HepG2 (cell line): ENCODE measurements around the gene RASD1. TPM values are rescaled to one million over a fixed set of nuclear protein-coding genes. Genes with fewer than 3 reads are reported as not detected.

Experiments used
- ARID2 ChIP-seq: sonication (generic); formaldehyde crosslinking; IDR thresholded peaks from 2 replicates; pipeline ENCODE4 v1.8.1; 2022; ENCODE audit warnings: mild to moderate bottlenecking, missing genetic modification reagents, borderline replicate concordance
- HNRNPK ChIP-seq: fragments of 200-400 bp; formaldehyde crosslinking; IDR thresholded peaks from 2 replicates; pipeline ENCODE4 v1.6.1; 2018; ENCODE audit warnings: low read length, low read depth, moderate library complexity, mild to moderate bottlenecking; ENCODE audit not compliant: poor library complexity, severe bottlenecking
- ISX ChIP-seq: sonication (generic); formaldehyde crosslinking; conservative IDR thresholded peaks from 2 replicates; pipeline ENCODE4 v1.5.0; 2020; ENCODE audit warnings: missing genetic modification reagents
- NFKBIZ ChIP-seq: IDR thresholded peaks from 2 replicates; pipeline ENCODE4 v1.6.1; 2018; ENCODE audit warnings: missing genetic modification reagents, missing compliant biosample characterization
- RFX5 ChIP-seq: IDR thresholded peaks from 2 replicates; pipeline ENCODE4 v1.6.1; 2011; ENCODE audit warnings: low read depth, low read length, improper control_type of control experiment
- RORA ChIP-seq: sonication (generic); formaldehyde crosslinking; IDR thresholded peaks from 2 replicates; pipeline ENCODE4 v1.5.0; 2020; ENCODE audit warnings: mild to moderate bottlenecking, missing genetic modification reagents, moderate library complexity
- TOE1 ChIP-seq: sonication (generic); formaldehyde crosslinking; IDR thresholded peaks from 2 replicates; pipeline ENCODE4 v1.4.0; 2020; ENCODE audit warnings: mild to moderate bottlenecking, missing genetic modification reagents
- ZKSCAN8 ChIP-seq: IDR thresholded peaks from 2 replicates; pipeline ENCODE4 v1.6.1; 2016; ENCODE audit warnings: borderline replicate concordance, missing genetic modification reagents, missing compliant biosample characterization
- polyA plus RNA-seq, 8 experiments: library from polyadenylated mRNA; depleted of rRNA in 3 of 8; stranded (reverse) in 7 of 8; unstranded in 1 of 8; fragments of >200 nt; fragmentation: Illumina TruSeq in 4 of 8; extraction: Trizol in 4 of 8; gene quantifications; 2 replicates each; pipeline versions ENCODE4 v1.2.1 to v1.2.3, GENCODE V29; 2011 to 2016; ENCODE audit warnings: low read depth in 4 of 8, missing spikeins in 1 of 8, mixed read lengths in 1 of 8; ENCODE audit not compliant: insufficient read depth in 1 of 8
- total RNA-seq, 5 experiments: library from RNA; depleted of rRNA; stranded (reverse); fragments of >200 nt; fragmentation: Illumina TruSeq; extraction: Trizol; gene quantifications; 2 replicates each; pipeline ENCODE4 v1.2.3, GENCODE V29; 2016; ENCODE audit warnings: low read depth in 1 of 5
- TF ChIP-seq, protein P1 (sequence below): sonication (generic); formaldehyde crosslinking; IDR thresholded peaks from 2 replicates; pipeline ENCODE4 v1.4.0; 2020; ENCODE audit warnings: low read depth, missing genetic modification reagents
- TF ChIP-seq, protein P2 (sequence below): sonication (generic); formaldehyde crosslinking; IDR thresholded peaks from 2 replicates; pipeline ENCODE4 v1.5.1; 2020; ENCODE audit warnings: mild to moderate bottlenecking, missing genetic modification reagents, moderate library complexity
- TF ChIP-seq, protein P3 (sequence below): sonication (generic); formaldehyde crosslinking; IDR thresholded peaks from 2 replicates; pipeline ENCODE4 v1.8.1; 2023; ENCODE audit warnings: mild to moderate bottlenecking, missing genetic modification reagents
- TF ChIP-seq, protein P4 (sequence below): sonication (generic); formaldehyde crosslinking; IDR thresholded peaks from 2 replicates; pipeline ENCODE4 v1.4.0; 2020; ENCODE audit warnings: mild to moderate bottlenecking, missing genetic modification reagents, borderline replicate concordance

The RASD1 gene
- total and polyA plus RNA-seq, 2 of the 13 experiments (the other 11 are each of a cell fraction or from before 2014, with no cell fraction given): 1.6 to 4.2 TPM

DNA sequence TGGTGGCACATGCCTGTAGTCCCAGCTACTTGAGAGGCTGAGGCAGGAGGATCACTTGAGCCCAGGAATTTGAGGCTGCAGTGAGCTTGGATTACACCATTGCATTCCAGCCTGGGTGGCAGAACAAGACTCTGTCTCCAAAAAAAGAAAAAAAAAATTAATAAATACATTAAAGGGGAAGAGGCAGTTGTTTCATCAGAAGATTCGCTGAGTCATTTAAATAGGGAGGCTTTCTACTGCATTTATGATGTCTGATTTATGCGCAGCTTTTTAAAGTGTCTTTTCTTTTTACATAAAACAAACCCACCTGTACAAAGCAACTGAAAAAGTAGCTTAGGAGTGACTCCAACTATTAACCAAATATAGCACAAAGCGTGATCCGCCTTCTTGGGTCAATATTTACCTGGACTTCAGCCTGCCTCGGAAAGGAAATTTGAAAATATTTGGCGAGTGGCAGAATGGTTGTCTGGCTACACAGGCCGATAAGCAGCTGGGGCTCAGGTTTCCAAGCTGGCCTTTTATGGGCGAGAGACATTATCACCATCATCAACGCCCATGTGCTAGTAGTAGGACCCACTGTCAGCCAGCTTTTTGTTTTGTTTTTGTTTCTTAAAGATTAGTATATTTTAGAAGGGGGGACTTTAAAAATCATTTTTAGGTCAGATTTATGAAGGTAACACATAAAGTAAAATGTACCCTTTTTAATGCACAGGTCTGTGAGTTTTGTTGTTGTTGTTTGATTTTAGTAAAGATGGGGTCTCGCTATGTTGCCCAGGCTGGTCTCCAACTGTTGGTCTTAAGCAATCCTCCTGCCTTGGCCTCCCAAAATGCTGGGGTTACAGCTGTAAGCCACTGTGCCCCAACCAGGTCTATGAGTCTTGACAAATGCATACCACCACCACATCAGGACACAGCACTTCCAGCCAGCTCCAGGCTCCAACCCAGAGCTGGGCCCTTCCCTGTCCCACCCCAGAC lies 42.5 kb upstream of the RASD1 start (continued):
- TF ChIP-seq, protein P1, sequence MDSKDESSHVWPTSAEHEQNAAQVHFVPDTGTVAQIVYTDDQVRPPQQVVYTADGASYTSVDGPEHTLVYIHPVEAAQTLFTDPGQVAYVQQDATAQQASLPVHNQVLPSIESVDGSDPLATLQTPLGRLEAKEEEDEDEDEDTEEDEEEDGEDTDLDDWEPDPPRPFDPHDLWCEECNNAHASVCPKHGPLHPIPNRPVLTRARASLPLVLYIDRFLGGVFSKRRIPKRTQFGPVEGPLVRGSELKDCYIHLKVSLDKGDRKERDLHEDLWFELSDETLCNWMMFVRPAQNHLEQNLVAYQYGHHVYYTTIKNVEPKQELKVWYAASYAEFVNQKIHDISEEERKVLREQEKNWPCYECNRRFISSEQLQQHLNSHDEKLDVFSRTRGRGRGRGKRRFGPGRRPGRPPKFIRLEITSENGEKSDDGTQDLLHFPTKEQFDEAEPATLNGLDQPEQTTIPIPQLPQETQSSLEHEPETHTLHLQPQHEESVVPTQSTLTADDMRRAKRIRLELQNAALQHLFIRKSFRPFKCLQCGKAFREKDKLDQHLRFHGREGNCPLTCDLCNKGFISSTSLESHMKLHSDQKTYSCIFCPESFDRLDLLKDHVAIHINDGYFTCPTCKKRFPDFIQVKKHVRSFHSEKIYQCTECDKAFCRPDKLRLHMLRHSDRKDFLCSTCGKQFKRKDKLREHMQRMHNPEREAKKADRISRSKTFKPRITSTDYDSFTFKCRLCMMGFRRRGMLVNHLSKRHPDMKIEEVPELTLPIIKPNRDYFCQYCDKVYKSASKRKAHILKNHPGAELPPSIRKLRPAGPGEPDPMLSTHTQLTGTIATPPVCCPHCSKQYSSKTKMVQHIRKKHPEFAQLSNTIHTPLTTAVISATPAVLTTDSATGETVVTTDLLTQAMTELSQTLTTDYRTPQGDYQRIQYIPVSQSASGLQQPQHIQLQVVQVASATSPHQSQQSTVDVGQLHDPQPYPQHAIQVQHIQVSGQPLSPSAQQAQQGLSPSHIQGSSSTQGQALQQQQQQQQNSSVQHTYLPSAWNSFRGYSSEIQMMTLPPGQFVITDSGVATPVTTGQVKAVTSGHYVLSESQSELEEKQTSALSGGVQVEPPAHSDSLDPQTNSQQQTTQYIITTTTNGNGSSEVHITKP (CRISPR knock-in tag): peak; percentile 88
- TF ChIP-seq RORA (CRISPR knock-in tag) (no peak), TOE1 (CRISPR knock-in tag) (peak; percentile 38; the same call in 1 of the 2 replicates), RFX5 (no peak), HNRNPK (no peak), ARID2 (CRISPR knock-in tag) (peak; percentile 85; the same call in 1 of the 2 replicates), ZKSCAN8 (CRISPR knock-in tag) (peak; percentile 67; the same call in 1 of the 2 replicates), NFKBIZ (CRISPR knock-in tag) (peak; percentile 63; the same call in 1 of the 2 replicates), ISX (no peak)
- TF ChIP-seq, protein P2, sequence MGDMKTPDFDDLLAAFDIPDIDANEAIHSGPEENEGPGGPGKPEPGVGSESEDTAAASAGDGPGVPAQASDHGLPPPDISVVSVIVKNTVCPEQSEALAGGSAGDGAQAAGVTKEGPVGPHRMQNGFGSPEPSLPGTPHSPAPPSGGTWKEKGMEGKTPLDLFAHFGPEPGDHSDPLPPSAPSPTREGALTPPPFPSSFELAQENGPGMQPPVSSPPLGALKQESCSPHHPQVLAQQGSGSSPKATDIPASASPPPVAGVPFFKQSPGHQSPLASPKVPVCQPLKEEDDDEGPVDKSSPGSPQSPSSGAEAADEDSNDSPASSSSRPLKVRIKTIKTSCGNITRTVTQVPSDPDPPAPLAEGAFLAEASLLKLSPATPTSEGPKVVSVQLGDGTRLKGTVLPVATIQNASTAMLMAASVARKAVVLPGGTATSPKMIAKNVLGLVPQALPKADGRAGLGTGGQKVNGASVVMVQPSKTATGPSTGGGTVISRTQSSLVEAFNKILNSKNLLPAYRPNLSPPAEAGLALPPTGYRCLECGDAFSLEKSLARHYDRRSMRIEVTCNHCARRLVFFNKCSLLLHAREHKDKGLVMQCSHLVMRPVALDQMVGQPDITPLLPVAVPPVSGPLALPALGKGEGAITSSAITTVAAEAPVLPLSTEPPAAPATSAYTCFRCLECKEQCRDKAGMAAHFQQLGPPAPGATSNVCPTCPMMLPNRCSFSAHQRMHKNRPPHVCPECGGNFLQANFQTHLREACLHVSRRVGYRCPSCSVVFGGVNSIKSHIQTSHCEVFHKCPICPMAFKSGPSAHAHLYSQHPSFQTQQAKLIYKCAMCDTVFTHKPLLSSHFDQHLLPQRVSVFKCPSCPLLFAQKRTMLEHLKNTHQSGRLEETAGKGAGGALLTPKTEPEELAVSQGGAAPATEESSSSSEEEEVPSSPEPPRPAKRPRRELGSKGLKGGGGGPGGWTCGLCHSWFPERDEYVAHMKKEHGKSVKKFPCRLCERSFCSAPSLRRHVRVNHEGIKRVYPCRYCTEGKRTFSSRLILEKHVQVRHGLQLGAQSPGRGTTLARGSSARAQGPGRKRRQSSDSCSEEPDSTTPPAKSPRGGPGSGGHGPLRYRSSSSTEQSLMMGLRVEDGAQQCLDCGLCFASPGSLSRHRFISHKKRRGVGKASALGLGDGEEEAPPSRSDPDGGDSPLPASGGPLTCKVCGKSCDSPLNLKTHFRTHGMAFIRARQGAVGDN (CRISPR knock-in tag): no peak
- TF ChIP-seq, protein P3, sequence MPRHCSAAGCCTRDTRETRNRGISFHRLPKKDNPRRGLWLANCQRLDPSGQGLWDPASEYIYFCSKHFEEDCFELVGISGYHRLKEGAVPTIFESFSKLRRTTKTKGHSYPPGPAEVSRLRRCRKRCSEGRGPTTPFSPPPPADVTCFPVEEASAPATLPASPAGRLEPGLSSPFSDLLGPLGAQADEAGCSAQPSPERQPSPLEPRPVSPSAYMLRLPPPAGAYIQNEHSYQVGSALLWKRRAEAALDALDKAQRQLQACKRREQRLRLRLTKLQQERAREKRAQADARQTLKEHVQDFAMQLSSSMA (CRISPR knock-in tag): no peak
- TF ChIP-seq, protein P4, sequence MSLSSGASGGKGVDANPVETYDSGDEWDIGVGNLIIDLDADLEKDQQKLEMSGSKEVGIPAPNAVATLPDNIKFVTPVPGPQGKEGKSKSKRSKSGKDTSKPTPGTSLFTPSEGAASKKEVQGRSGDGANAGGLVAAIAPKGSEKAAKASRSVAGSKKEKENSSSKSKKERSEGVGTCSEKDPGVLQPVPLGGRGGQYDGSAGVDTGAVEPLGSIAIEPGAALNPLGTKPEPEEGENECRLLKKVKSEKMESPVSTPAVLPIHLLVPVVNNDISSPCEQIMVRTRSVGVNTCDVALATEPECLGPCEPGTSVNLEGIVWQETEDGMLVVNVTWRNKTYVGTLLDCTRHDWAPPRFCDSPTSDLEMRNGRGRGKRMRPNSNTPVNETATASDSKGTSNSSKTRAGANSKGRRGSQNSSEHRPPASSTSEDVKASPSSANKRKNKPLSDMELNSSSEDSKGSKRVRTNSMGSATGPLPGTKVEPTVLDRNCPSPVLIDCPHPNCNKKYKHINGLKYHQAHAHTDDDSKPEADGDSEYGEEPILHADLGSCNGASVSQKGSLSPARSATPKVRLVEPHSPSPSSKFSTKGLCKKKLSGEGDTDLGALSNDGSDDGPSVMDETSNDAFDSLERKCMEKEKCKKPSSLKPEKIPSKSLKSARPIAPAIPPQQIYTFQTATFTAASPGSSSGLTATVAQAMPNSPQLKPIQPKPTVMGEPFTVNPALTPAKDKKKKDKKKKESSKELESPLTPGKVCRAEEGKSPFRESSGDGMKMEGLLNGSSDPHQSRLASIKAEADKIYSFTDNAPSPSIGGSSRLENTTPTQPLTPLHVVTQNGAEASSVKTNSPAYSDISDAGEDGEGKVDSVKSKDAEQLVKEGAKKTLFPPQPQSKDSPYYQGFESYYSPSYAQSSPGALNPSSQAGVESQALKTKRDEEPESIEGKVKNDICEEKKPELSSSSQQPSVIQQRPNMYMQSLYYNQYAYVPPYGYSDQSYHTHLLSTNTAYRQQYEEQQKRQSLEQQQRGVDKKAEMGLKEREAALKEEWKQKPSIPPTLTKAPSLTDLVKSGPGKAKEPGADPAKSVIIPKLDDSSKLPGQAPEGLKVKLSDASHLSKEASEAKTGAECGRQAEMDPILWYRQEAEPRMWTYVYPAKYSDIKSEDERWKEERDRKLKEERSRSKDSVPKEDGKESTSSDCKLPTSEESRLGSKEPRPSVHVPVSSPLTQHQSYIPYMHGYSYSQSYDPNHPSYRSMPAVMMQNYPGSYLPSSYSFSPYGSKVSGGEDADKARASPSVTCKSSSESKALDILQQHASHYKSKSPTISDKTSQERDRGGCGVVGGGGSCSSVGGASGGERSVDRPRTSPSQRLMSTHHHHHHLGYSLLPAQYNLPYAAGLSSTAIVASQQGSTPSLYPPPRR (CRISPR knock-in tag): peak; percentile 95
